ENCODE results near the gene JARID2.
A peak's percentile ranks its signal among the peaks of the same experiment; 100 is the strongest.
"Not testable (repeated sequence)": the region's sequence is repeated elsewhere in the genome, so short reads cannot be mapped to it uniquely, and the experiment has no call there.

Gene JARID2

DNA sequence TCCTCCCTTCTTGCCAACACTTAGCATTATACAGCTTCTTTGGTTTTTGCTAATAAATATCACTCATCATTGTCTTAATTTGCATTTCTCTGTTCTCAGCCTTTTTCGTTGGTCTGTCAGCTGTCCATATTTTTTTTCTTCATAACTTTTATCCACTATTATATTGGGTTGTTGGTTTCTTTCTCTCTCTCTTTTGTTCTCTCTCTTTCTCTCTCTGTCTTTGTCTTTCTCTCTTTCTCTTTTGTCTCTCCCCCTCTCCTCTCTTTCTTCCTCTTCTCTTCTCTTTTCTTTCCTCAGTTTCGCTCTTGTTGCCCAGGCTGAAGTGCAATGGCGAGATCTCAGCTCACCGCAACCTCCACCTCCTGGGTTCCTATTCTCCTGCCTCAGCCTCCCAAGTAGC lies 36.5 kb downstream of the JARID2 start:
- no peak overlapping the region for H3K4me2 ChIP-seq
- peaks cover 24 to 97% (median 64%) of the 10 kb centered on the region in 11 experiments; a peak in 19 of 22 replicates for H4K20me1 ChIP-seq
- H3K27ac ChIP-seq, result no peak overlapping the region

DNA sequence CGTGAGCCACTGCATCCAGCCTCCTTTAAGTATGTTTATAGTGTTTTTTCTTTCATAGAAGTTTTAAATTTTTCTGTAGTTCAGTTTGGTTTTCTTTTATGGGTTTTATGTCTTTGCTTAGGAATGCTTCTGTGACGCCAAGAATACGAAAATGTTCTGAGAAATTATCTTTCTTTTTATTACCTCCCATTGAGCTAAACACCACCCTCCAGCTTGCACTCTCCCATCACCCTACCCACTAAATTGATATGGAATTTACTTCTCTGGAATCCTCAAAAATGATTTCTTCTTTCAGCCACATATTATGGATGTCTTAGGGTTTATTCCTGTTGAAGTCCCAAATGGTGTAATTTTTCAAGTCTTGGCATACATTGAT lies 38.1 kb downstream of the JARID2 start:
- Histone ChIP-seq H3K36me3 (peaks cover 0 to 59% (median 28%) of the 10 kb centered on the region in 11 experiments; a peak in 18 of 22 replicates), H3K27ac (no peak overlapping the region), H3K4me2 (no peak overlapping the region), H3K9me3 (replicated peaks in 1 of 11) (peaks cover 0 to 29% (median 0%) of the 10 kb centered on the region in 11 experiments; a peak in 8 of 22 replicates), H4K20me1 (peaks cover 17 to 96% (median 48%) of the 10 kb centered on the region in 11 experiments; a peak in 19 of 22 replicates), H3K4me3 (no peak overlapping the region), H3K9ac (no peak overlapping the region), H3K27me3 (no peaks in the 10 kb centered on the region), H3K4me1 (peaks cover 38 to 79% (median 59%) of the 10 kb centered on the region in 10 experiments)
- TF ChIP-seq Cebpa-rat (IDR thresholded peaks at IDR 0.05), result no peak

More for the DNA sequence above, 36.5 kb downstream of the JARID2 start:
- peaks cover 0 to 17% (median 0%) of the 10 kb centered on the region in 11 experiments; a peak in 5 of 22 replicates for H3K9me3 ChIP-seq (replicated peaks in 1 of 11)
- TF ChIP-seq Cebpa-rat (IDR thresholded peaks at IDR 0.05), result no peak
- no peak overlapping the region for H3K9ac ChIP-seq
- H3K27me3 ChIP-seq, result no peaks in the 10 kb centered on the region
- no peak overlapping the region for H3K4me3 ChIP-seq
- H3K36me3 ChIP-seq, result peaks cover 0 to 45% (median 20%) of the 10 kb centered on the region in 11 experiments; a peak in 16 of 22 replicates
- H3K4me1 ChIP-seq, result peaks cover 35 to 73% (median 59%) of the 10 kb centered on the region in 10 experiments

DNA sequence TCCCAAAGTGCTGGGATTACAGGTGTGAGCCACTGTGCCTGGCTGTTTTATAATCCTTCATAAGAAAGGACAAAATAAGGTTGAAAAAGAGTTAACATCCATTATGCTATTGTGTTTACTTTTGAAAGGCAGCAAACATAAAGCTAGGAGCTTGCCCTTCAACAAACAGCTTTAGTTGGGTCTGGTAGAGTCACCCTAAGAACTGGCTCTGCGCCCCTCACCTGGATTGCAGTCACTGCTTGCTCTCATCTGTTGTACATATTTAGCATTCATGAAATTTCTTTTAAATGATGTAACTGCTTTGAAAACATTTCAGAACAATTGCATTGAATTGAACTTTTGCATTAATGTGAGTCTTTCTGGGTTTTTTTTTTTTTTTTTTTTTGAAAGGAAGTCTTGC lies 38.9 kb downstream of the JARID2 start:
- no peak for TF ChIP-seq Cebpa-rat (IDR thresholded peaks at IDR 0.05)
- H4K20me1 ChIP-seq, result peaks cover 17 to 96% (median 40%) of the 10 kb centered on the region in 11 experiments; a peak in 17 of 22 replicates
- peaks cover 36 to 79% (median 59%) of the 10 kb centered on the region in 10 experiments for H3K4me1 ChIP-seq
- no peak overlapping the region for H3K9ac ChIP-seq
- H3K4me2 ChIP-seq, result 0 out of 22 replicates have a peak overlapping the region, but pooled peaks of 1 of the 11 experiments have one; percentile 12
- no peak overlapping the region for H3K4me3 ChIP-seq
- H3K9me3 ChIP-seq (replicated peaks in 1 of 11), result peaks cover 0 to 37% (median 6%) of the 10 kb centered on the region in 11 experiments; a peak in 9 of 22 replicates
- peaks cover 0 to 67% (median 35%) of the 10 kb centered on the region in 11 experiments; a peak in 18 of 22 replicates for H3K36me3 ChIP-seq
- no peaks in the 10 kb centered on the region for H3K27me3 ChIP-seq
- H3K27ac ChIP-seq, result no peak overlapping the region

DNA sequence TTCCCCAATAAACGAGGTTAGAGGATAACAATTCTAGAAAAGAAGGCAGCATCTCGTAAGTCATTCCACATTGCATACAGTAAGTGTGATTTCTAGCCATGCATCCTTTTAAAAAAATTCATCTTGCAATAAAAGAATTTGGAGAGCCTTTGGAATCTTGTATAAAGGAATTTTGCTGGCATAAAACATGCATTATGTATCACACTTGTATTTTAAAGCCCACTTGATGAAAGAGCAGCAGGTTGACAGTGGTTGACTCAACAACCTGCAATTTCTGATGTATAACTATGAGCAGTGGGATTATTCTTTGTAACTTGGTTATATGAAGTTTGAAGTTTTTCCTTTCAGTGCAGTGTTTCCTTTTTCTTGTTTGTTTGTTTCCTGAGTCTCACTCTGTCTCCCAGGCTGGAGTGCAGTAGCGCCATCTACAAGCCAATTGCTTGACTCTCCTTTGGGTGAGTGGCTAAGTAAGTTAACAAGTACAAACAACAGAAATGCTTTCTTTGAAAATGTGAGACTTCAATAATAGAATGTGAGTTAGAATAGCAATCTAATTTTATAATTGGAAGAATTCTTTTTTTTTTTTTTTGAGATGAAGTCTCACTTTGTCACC lies 39.9 kb downstream of the JARID2 start:
- Histone ChIP-seq H4K20me1 (peaks cover 9 to 96% (median 30%) of the 10 kb centered on the region in 11 experiments; a peak in 17 of 22 replicates), H3K9me3 (replicated peaks in 1 of 11) (peaks cover 0 to 41% (median 9%) of the 10 kb centered on the region in 11 experiments; a peak in 9 of 22 replicates), H3K4me2 (peak overlapping the region in 4 of 11 experiments; percentile 7 to 42 (median 28); a peak in 3 of 22 replicates), H3K27me3 (no peaks in the 10 kb centered on the region), H3K9ac (no peak overlapping the region), H3K27ac (peak overlapping the region in 1 of 11 experiments; percentile 18; a peak in 1 of 22 replicates), H3K36me3 (peaks cover 0 to 66% (median 35%) of the 10 kb centered on the region in 11 experiments; a peak in 18 of 22 replicates), H3K4me1 (peaks cover 36 to 79% (median 59%) of the 10 kb centered on the region in 10 experiments), H3K4me3 (no peak overlapping the region)
- TF ChIP-seq Cebpa-rat (IDR thresholded peaks at IDR 0.05), result no peak

DNA sequence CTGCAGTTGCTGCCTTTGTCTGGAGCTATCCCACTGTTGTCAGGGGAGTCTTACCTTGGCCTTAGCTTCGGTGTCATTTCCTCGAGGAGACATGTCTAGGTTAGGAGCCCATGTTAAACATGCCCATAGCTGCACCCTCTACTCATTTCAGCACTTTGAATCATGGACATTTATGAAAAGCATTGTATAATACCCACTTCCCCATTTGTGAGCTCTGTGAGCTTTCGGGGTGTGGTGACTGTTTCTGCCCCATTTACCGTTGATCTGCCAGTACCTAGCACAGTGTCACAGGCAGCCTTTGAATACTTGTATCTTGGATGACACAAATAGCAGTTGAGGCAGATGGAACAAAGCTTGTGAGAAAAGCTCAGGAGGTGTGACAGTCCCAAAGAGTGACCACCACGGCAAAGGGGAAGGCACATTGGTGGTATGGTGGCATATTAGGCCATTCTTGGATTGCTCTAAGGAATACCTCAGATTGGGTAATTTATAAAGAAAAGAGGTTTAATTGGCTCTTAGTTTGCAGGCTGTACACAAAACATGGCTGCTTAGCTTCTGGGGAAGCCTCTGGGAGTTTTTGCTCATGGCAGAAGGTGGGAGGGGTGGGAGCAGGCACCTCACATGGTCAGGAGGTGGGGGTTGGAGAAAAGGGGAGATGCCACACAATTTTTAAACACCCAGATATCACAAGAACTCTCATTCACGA lies 42.0 kb downstream of the JARID2 start:
- TF ChIP-seq Cebpa-rat (IDR thresholded peaks at IDR 0.05), result no peak
- Histone ChIP-seq H3K36me3 (peaks cover 0 to 57% (median 24%) of the 10 kb centered on the region in 11 experiments; a peak in 18 of 22 replicates), H3K4me3 (no peak overlapping the region), H3K27ac (peak overlapping the region in 10 of 11 experiments; percentile 39 to 96 (median 88); a peak in 19 of 22 replicates), H3K4me2 (peak overlapping the region in 10 of 11 experiments; percentile 1 to 89 (median 73); a peak in 18 of 22 replicates), H3K27me3 (no peaks in the 10 kb centered on the region), H3K9me3 (replicated peaks in 1 of 11) (peaks cover 0 to 29% (median 9%) of the 10 kb centered on the region in 11 experiments; a peak in 9 of 22 replicates), H3K9ac (peak overlapping the region in 4 of 11 experiments; percentile 20 to 65 (median 35); a peak in 6 of 22 replicates), H3K4me1 (peaks cover 49 to 84% (median 75%) of the 10 kb centered on the region in 10 experiments), H4K20me1 (peaks cover 0 to 97% (median 14%) of the 10 kb centered on the region in 11 experiments; a peak in 12 of 22 replicates)

DNA sequence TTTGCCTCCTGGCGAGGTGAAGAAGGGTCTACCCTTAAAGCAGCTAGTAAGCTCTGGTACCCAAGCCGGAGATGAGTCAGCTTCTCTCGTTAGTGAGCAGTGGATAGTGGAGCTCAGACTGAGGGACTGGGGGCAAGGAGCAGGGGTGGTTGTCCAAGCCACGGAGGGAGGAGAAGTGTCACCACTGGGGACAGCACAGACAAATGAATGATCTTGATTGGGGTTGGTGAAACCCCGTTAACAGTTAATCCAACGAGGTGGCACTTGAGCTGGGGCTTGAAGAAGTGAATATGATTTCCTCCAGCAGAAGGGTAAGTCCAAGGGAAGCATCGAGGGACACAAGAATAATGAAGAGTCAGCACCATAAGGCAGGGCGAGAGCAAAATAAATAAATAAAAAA lies 43.0 kb downstream of the JARID2 start:
- TF ChIP-seq Cebpa-rat (IDR thresholded peaks at IDR 0.05), result no peak

DNA sequence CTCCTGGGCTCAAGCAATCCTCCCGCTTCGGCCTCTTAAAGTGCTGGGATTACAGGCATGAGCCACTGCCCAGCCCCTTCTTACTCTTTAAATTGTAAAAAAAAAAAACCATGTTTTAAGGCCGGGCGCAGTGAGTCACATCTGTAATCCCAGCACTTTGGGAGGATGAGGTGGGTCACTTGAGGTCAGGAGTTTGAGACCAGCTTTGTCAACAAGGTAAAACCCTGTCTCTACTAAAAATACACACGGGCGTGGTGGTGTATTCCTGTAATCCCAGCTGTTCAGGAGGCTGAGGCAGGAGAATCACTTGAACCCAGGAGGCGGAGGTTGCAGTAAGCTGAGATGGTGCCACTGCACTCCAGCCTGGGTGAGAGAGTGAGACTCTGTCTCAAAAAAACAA lies 43.6 kb downstream of the JARID2 start:
- Histone ChIP-seq H3K9me3 (replicated peaks in 1 of 11) (peaks cover 0 to 29% (median 9%) of the 10 kb centered on the region in 11 experiments; a peak in 8 of 22 replicates), H3K4me3 (0 out of 20 replicates have a peak overlapping the region, but pooled peaks of 1 of the 10 experiments have one; percentile 17), H3K27ac (peak overlapping the region in 9 of 11 experiments; percentile 72 to 96 (median 89); a peak in 18 of 22 replicates), H4K20me1 (peaks cover 0 to 98% (median 9%) of the 10 kb centered on the region in 11 experiments; a peak in 12 of 22 replicates), H3K4me2 (peak overlapping the region; percentile 59 to 89 (median 73); a peak in 21 of 22 replicates), H3K4me1 (peaks cover 66 to 99% (median 92%) of the 10 kb centered on the region in 10 experiments), H3K36me3 (peaks cover 0 to 61% (median 29%) of the 10 kb centered on the region in 11 experiments; a peak in 18 of 22 replicates), H3K9ac (peak overlapping the region in 7 of 11 experiments; percentile 2 to 75 (median 47); a peak in 7 of 22 replicates)
- H3K27me3 ChIP-seq, result not testable (repeated sequence)

More for the DNA sequence above, 43.0 kb downstream of the JARID2 start:
- 0 out of 20 replicates have a peak overlapping the region, but pooled peaks of 1 of the 10 experiments have one; percentile 28 for H3K4me3 ChIP-seq
- H3K9ac ChIP-seq, result peak overlapping the region in 7 of 11 experiments; percentile 1 to 65 (median 31); a peak in 8 of 22 replicates
- H3K9me3 ChIP-seq (replicated peaks in 1 of 11), result peaks cover 0 to 29% (median 9%) of the 10 kb centered on the region in 11 experiments; a peak in 8 of 22 replicates
- H3K4me1 ChIP-seq, result peaks cover 60 to 94% (median 86%) of the 10 kb centered on the region in 10 experiments
- H3K4me2 ChIP-seq, result peak overlapping the region in 10 of 11 experiments; percentile 16 to 89 (median 73); a peak in 19 of 22 replicates
- H4K20me1 ChIP-seq, result peaks cover 0 to 98% (median 12%) of the 10 kb centered on the region in 11 experiments; a peak in 12 of 22 replicates
- peaks cover 0 to 61% (median 29%) of the 10 kb centered on the region in 11 experiments; a peak in 18 of 22 replicates for H3K36me3 ChIP-seq
- H3K27me3 ChIP-seq, result no peaks in the 10 kb centered on the region
- peak overlapping the region in 9 of 11 experiments; percentile 72 to 96 (median 89); a peak in 18 of 22 replicates for H3K27ac ChIP-seq

Measured in BLaER1 treated with 17β-estradiol and CSF1 and Interleukin-3, amounts not matched to agents 10 nM and 100 nM (cell line).